ENCODE data around the gene C6orf136.

The C6orf136 gene

GRCh38 chr6:30687659-30688431, 40.9 kb downstream of the C6orf136 start:
- no peak for DNase-seq

- DNase-seq: no peak
These were observed 41.6 kb downstream of the C6orf136 start for GRCh38 chr6:30688569-30688968.

GRCh38 chr6:30689022-30689865, 42.3 kb downstream of the C6orf136 start:
- no peak for DNase-seq

GRCh38 chr6:30689985-30690384, 43.1 kb downstream of the C6orf136 start:
- no peak for DNase-seq

- DNase-seq: peak; percentile 90
These were observed 43.7 kb downstream of the C6orf136 start, which contains the start of gene NRM for GRCh38 chr6:30690403-30691207. Gene NRM, minus strand, starts transcription at chr6:30690984. Its CDS starts 10 bp downstream, at chr6:30690974.

- no peak for DNase-seq
These were observed 44.4 kb downstream of the C6orf136 start for GRCh38 chr6:30691208-30691847.

- no peak for DNase-seq
These were observed 49.5 kb downstream of the C6orf136 start for GRCh38 chr6:30696432-30696831.

- no peak for DNase-seq
These were observed 53.4 kb downstream of the C6orf136 start for GRCh38 chr6:30700340-30700739.

All from activated CD8-positive, alpha-beta memory T cell treated with anti-CD3 and anti-CD28 coated beads, Interleukin-2, amount 50 U/mL, for 48 hours (primary cell).